SH-SY5Y (cell line): Measurements from ENCODE around the gene KIRREL2.

Experiments
- GATA2 ChIP-seq: IDR thresholded peaks from 2 replicates; pipeline ENCODE4 v1.6.1; 2011; ENCODE audit warnings: mild to moderate bottlenecking, low read depth, low read length
- GATA3 ChIP-seq: IDR thresholded peaks from 2 replicates; pipeline ENCODE4 v1.6.1; 2011; ENCODE audit warnings: low read depth, mild to moderate bottlenecking, low read length, moderate library complexity

- no peak for TF ChIP-seq GATA2
- TF ChIP-seq GATA3: no peak
Observed at GRCh38 chr19:35822579-35822978, 34.1 kb upstream of the KIRREL2 start.
